Omental fat pad (tissue), 4 donors: ENCODE results near the gene PSMG4. TPM values are rescaled to one million over a fixed set of nuclear protein-coding genes. Genes with fewer than 3 reads are reported as not detected.

Source experiments
- ATAC-seq: fragments of 150-250 bp; one replicate; pipeline ENCODE4 v1.9.1; 2016; ENCODE audit warnings: mild to moderate bottlenecking, moderate library complexity; ENCODE audit not compliant: low FRiP score
- DNase-seq: peaks from one replicate; pipeline ENCODE4 v3.0.0-alpha.2; 2019; ENCODE audit warnings: low spot score
- total RNA-seq, 4 donors: library from RNA; depleted of rRNA; stranded (reverse); fragments of >200 nt; gene quantifications; one replicate each; pipeline ENCODE4 v1.1.0, GENCODE V29; 2016
- TF ChIP-seq, protein P1 (sequence below), 3 donors: fragments of 450-650 bp; IDR thresholded peaks; one replicate each; pipeline ENCODE4 v1.5.1; 2016 to 2017; ENCODE audit warnings: antibody characterized with exemption in 3 of 3, mild to moderate bottlenecking in 3 of 3, moderate library complexity in 2 of 3

PSMG4 gene
- total RNA-seq, 4 donors from 2014 or later: 6.8 to 25.2 (median 23.3) TPM

- TF ChIP-seq, protein P1, sequence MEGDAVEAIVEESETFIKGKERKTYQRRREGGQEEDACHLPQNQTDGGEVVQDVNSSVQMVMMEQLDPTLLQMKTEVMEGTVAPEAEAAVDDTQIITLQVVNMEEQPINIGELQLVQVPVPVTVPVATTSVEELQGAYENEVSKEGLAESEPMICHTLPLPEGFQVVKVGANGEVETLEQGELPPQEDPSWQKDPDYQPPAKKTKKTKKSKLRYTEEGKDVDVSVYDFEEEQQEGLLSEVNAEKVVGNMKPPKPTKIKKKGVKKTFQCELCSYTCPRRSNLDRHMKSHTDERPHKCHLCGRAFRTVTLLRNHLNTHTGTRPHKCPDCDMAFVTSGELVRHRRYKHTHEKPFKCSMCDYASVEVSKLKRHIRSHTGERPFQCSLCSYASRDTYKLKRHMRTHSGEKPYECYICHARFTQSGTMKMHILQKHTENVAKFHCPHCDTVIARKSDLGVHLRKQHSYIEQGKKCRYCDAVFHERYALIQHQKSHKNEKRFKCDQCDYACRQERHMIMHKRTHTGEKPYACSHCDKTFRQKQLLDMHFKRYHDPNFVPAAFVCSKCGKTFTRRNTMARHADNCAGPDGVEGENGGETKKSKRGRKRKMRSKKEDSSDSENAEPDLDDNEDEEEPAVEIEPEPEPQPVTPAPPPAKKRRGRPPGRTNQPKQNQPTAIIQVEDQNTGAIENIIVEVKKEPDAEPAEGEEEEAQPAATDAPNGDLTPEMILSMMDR (IDR thresholded peaks at IDR 0.05): no peak
- ATAC-seq (no peak), DNase-seq (no peak)
These were observed 23.9 kb downstream of the PSMG4 start for GRCh38 chr6:3282476-3283236.

DNA sequence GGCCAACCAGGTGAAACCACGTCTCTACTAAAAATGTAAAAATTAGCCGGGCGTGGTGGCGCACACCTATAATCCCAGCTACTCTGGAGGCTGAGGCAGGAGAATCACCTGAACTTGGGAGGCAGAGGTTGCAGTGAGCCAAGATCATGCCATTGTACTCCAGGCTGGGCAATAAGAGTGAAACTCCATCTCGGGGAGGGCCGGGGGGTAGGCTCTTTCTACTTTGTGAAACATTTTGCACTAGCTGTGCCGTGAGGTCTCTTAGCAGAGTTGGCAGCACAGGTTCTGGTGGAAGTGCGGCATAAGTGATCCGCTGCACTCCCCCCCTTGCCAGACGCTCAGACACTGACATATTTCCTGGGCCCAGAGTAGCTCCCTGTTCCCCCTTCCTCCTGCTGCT, 24.5 kb downstream of the PSMG4 start:
- TF ChIP-seq, protein P1 (IDR thresholded peaks at IDR 0.05): no peak
- DNase-seq: no peak

DNA sequence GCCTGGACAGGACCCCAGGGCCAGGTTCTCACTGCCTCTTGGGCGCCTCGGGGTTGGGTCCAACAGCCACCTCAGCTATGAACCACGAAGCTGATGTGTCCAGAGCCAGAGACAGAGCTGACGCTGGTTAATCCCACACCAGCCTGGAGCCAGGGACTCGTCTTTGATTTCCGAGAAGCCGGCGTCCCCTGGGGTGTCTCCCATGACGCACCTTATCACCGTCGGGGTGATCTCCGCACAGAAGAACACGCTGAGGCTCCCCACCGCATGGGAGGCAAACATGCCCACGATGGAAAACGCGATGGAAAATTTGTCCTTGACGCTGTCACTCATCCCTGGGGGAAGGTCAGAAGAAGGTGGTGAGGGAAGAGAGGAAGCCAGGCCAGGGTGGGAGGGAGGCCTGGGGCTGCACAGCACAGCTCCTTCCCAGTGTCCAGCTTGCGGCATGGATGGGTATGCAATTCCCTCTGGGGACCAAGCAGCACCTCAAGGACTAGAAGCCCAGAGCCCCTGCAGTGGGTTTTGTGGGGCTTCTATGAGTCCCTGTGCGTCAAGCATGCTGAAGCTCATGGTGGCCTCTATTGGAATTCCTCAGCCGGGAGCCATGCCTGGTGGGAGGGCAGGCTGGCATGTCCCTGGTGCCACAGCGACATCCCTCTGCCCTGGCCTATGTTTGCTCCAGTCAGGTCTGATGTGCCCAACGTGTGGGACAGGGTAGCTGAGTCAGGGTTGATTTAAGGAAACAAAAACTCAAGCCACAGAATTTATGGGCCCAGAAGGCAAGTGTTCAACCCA, 25.1 kb downstream of the PSMG4 start:
- TF ChIP-seq, protein P1 (IDR thresholded peaks at IDR 0.05): no peak
- DNase-seq (no peak), ATAC-seq (no peak)

More for the DNA sequence above, 24.5 kb downstream of the PSMG4 start:
- no peak for ATAC-seq

GRCh38 chr6:3284436-3284876, 25.7 kb downstream of the PSMG4 start:
- ATAC-seq: no peak
- TF ChIP-seq, protein P1 (IDR thresholded peaks at IDR 0.05): no peak
- DNase-seq: no peak

DNA sequence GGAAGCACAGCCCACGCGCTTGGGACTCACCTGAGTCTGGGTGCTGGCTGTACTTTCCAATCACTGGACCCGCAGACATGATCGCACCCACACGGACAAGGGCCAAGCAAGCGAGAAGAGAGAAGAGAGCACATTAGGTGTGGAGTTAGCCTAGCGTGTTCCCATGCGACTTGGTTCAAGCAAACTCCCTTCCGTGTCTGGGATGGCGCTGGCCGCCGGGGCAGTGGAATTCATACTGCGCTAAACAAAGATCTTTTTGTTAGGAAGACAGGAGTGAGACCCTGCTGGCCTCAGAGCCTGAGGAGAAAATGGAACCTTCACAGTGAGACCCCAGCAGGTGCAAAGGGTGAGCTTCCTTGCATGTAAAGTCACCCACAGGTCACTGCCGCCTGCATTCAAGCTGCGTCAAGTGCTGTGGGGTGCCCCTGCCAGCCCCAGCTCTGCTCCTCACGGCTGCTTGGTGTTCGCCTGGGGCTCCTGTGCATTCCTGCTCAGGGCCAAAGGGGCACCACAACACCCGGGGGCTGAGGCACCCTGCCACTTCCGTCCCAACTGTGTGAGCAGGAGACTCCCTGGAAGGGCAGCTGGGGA, 26.4 kb downstream of the PSMG4 start:
- ATAC-seq: no peak
- TF ChIP-seq, protein P1 (IDR thresholded peaks at IDR 0.05): no peak
- DNase-seq: no peak

- no peak for ATAC-seq
- TF ChIP-seq, protein P1 (IDR thresholded peaks at IDR 0.05): no peak
- DNase-seq: no peak
These were observed 27.0 kb downstream of the PSMG4 start for GRCh38 chr6:3285732-3286131.
